HG03521 (cell line): ENCODE results near the gene EIF4E.
"Not testable (repeated sequence)": the region's sequence is repeated elsewhere in the genome, so short reads cannot be mapped to it uniquely, and the experiment has no call there.

Experiments used
- ATAC-seq: cut with Tn5 transposase; IDR thresholded peaks from one replicate; pipeline ENCODE4 v1.9.1; 2021; ENCODE audit warnings: mild to moderate bottlenecking, moderate library complexity; ENCODE audit not compliant: unreplicated experiment

The EIF4E gene

GRCh38 chr4:98886382-98886781 is 42.6 kb downstream of the EIF4E start:
- ATAC-seq: not testable (repeated sequence)

- not testable (repeated sequence) for ATAC-seq
These were observed 48.0 kb downstream of the EIF4E start for GRCh38 chr4:98880884-98881283.

GRCh38 chr4:98879515-98879914 is 49.4 kb downstream of the EIF4E start:
- no peak for ATAC-seq

- no peak for ATAC-seq
These were observed 55.9 kb downstream of the EIF4E start for GRCh38 chr4:98873059-98873458.

GRCh38 chr4:98872120-98872906 is 56.6 kb downstream of the EIF4E start:
- not testable (repeated sequence) for ATAC-seq

- ATAC-seq: no peak
These were observed 61.3 kb downstream of the EIF4E start for GRCh38 chr4:98867648-98868047.

- ATAC-seq: no peak
These were observed 63.9 kb downstream of the EIF4E start for GRCh38 chr4:98865059-98865458.

GRCh38 chr4:98864560-98864959 is 64.4 kb downstream of the EIF4E start:
- no peak for ATAC-seq

- ATAC-seq: no peak
These were observed 66.6 kb downstream of the EIF4E start for GRCh38 chr4:98862371-98862770.

GRCh38 chr4:98861100-98861884 is 67.6 kb downstream of the EIF4E start:
- no peak for ATAC-seq

- ATAC-seq: no peak
These were observed 77.1 kb downstream of the EIF4E start for GRCh38 chr4:98851806-98852205.

GRCh38 chr4:98850937-98851336 is 78.0 kb downstream of the EIF4E start:
- ATAC-seq: no peak

- no peak for ATAC-seq
These were observed 80.5 kb downstream of the EIF4E start for GRCh38 chr4:98848448-98848847.

- ATAC-seq: no peak
These were observed 83.0 kb downstream of the EIF4E start for GRCh38 chr4:98845960-98846359.

GRCh38 chr4:98842917-98843316 is 86.0 kb downstream of the EIF4E start:
- ATAC-seq: not testable (repeated sequence)

- ATAC-seq: no peak
These were observed 89.8 kb downstream of the EIF4E start for GRCh38 chr4:98838977-98839618.

GRCh38 chr4:98838531-98838930 is 90.4 kb downstream of the EIF4E start:
- ATAC-seq: no peak

- ATAC-seq: no peak
These were observed 95.5 kb downstream of the EIF4E start for GRCh38 chr4:98833384-98833783.

GRCh38 chr4:98831036-98831435 is 97.9 kb downstream of the EIF4E start:
- ATAC-seq: not testable (repeated sequence)
